Esophagus muscularis mucosa (tissue), 3 donors: ENCODE results near the gene MAPK1IP1L.

Source experiments
- CTCF ChIP-seq, 3 experiments: fragments of 200-600 bp in 2 of 3; fragments of 450-650 bp in 1 of 3; sonication (generic) in 2 of 3; IDR thresholded peaks; one replicate each; pipeline ENCODE4 v1.5.1; 2017 to 2019; ENCODE audit warnings: antibody characterized with exemption in 3 of 3, mild to moderate bottlenecking in 2 of 3, moderate library complexity in 1 of 3
- POLR2AphosphoS5 ChIP-seq, 2 donors: sonication (generic); formaldehyde crosslinking; IDR thresholded peaks; one replicate each; pipeline ENCODE4 v1.6.1; 2017; ENCODE audit warnings: antibody characterized with exemption in 2 of 2

GRCh38 chr14:55103005-55103640 lies 51.7 kb downstream of the MAPK1IP1L start:
- TF ChIP-seq CTCF (IDR thresholded peaks at IDR 0.05) (no peak), POLR2AphosphoS5 (IDR thresholded peaks at IDR 0.05) (peak; percentile 87 to 88)
